CD4-positive, alpha-beta memory T cell (primary cell): ENCODE data around the gene TCF15. TPM values are rescaled to one million over a fixed set of nuclear protein-coding genes. Genes with fewer than 3 reads are reported as not detected.

Source experiments
- CTCF ChIA-PET: fragments of 350-600 bp; sonication (Branson Sonifier 250); formaldehyde crosslinking; loops from one replicate; lab custom pipeline; 2021; ENCODE audit warnings: inconsistent platforms; ENCODE audit not compliant: partially characterized antibody; lab: Charles Lee
- POLR2A ChIA-PET: fragments of 350-600 bp; sonication (Branson Sonifier 250); formaldehyde crosslinking; loops from one replicate; lab custom pipeline; 2021; ENCODE audit not compliant: partially characterized antibody; lab: Charles Lee
- DNase-seq, 5 donors: peaks; one replicate each; pipeline versions ENCODE4 v3.0.0 to v3.0.0-alpha.2; 2020 to 2022; ENCODE audit warnings: mixed read lengths in 1 of 5
- H3K27ac ChIP-seq: one replicate; pipeline ENCODE4 v1.7.0; 2013; ENCODE audit warnings: low read depth, low read length
- H3K27me3 ChIP-seq: 2 replicates; pipeline ENCODE4 v1.7.0; 2013; ENCODE audit warnings: mild to moderate bottlenecking, low read length, moderate library complexity; ENCODE audit not compliant: insufficient read depth
- H3K36me3 ChIP-seq: 2 replicates; pipeline ENCODE4 v1.7.0; 2013; ENCODE audit warnings: mild to moderate bottlenecking, low read length, moderate library complexity; ENCODE audit not compliant: insufficient read depth
- H3K4me1 ChIP-seq: 2 replicates; pipeline ENCODE4 v1.7.0; 2013; ENCODE audit warnings: mild to moderate bottlenecking, low read length, moderate library complexity; ENCODE audit not compliant: insufficient read depth
- H3K4me3 ChIP-seq, 2 donors: one replicate each; pipeline ENCODE4 v1.7.0; 2013; ENCODE audit warnings: low read length in 2 of 2, mild to moderate bottlenecking in 1 of 2
- H3K9me3 ChIP-seq, 2 donors: one replicate each; pipeline ENCODE4 v1.7.0; 2013; ENCODE audit warnings: low read length in 2 of 2, control low read depth in 1 of 2; ENCODE audit not compliant: control insufficient read depth in 1 of 2
- H3K27ac Mint-ChIP-seq, 7 donors: one replicate each; pipeline ENCODE4 v1.8.0; 2020 to 2021; ENCODE audit warnings: mixed read lengths in 7 of 7, mild to moderate bottlenecking in 6 of 7, inconsistent platforms in 3 of 7, moderate library complexity in 3 of 7
- H3K27me3 Mint-ChIP-seq, 2 donors: one replicate each; pipeline ENCODE4 v1.8.0; 2020 to 2021; ENCODE audit warnings: mixed read lengths in 2 of 2
- H3K36me3 Mint-ChIP-seq, 2 donors: one replicate each; pipeline ENCODE4 v1.8.0; 2020 to 2021; ENCODE audit warnings: mixed read lengths in 2 of 2, inconsistent platforms in 1 of 2, mild to moderate bottlenecking in 1 of 2
- H3K4me1 Mint-ChIP-seq, 4 donors: one replicate each; pipeline ENCODE4 v1.8.0; 2020 to 2021; ENCODE audit warnings: mixed read lengths in 4 of 4, mild to moderate bottlenecking in 1 of 4
- H3K4me3 Mint-ChIP-seq, 8 donors: one replicate each; pipeline ENCODE4 v1.8.0; 2020 to 2021; ENCODE audit warnings: mixed read lengths in 8 of 8, mild to moderate bottlenecking in 7 of 8, moderate library complexity in 6 of 8, inconsistent platforms in 3 of 8
- H3K9me3 Mint-ChIP-seq, 8 donors: one replicate each; pipeline ENCODE4 v1.8.0; 2020 to 2021; ENCODE audit warnings: mixed read lengths in 8 of 8, mild to moderate bottlenecking in 5 of 8, inconsistent platforms in 3 of 8, moderate library complexity in 1 of 8
- intact Hi-C: fragments of 100-400 bp; cut with micrococcal nuclease; formaldehyde crosslinking; loops from one replicate; pipeline ENCODE4 v1.15.1; 2023
- polyA plus RNA-seq, 2 donors: library from polyadenylated mRNA; unstranded; fragments of 300-500 nt; fragmentation: Illumina TruSeq; gene quantifications; one replicate each; pipeline ENCODE4 v1.2.3, GENCODE V29; 2021
- total RNA-seq, 2 experiments: library from RNA; stranded (reverse); gene quantifications; one replicate each; pipeline ENCODE4 v1.2.3, GENCODE V29; 2021

Gene TCF15
- total and polyA plus RNA-seq, 4 experiments from 2014 or later = not detected

DNA sequence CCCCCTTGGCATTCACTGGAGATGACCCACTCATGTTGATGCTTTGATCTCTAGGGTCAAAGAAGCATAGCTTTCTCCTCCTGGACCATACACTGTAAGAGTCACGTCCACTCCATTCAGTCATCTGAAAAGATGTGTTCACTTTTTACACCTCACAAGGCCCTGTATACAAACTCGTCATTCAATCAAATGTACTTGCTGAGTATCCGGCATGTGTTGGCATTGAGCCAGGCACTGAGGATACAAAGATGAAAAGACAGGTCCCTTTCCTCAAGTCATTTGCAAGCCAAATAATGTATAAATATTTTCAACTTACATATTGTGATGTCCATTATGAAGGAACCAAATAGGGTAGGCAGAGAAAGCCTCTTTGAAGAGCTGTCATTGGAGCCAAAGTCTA, 34.0 kb downstream of the TCF15 start:
- Mint-ChIP-seq H3K27ac (no peak overlapping the region), H3K4me1 (no peaks in the 10 kb centered on the region), H3K4me3 (no peak overlapping the region), H3K36me3 (no peaks in the 10 kb centered on the region), H3K27me3 (peaks cover 25 to 38% of the 10 kb centered on the region in 2 donors), H3K9me3 (peaks cover 0 to 2% (median 0%) of the 10 kb centered on the region in 8 donors)
- no peak for DNase-seq
- H3K4me1 ChIP-seq = no peaks in the 10 kb centered on the region
- H3K9me3 ChIP-seq = no peaks in the 10 kb centered on the region
- H3K36me3 ChIP-seq = no peaks in the 10 kb centered on the region
- ChIA-PET CTCF (interaction anchor here (1.4 kb wide), 1 partner anchor 68 kb away, joined by 3 read pairs; no protein-coding TSS in a partner anchor), POLR2A (no interaction called here)
- no peak overlapping the region for H3K4me3 ChIP-seq
- no peak overlapping the region for H3K27ac ChIP-seq
- intact Hi-C loops = no loop called here
- H3K27me3 ChIP-seq = peaks cover 6% of the 10 kb centered on the region

DNA sequence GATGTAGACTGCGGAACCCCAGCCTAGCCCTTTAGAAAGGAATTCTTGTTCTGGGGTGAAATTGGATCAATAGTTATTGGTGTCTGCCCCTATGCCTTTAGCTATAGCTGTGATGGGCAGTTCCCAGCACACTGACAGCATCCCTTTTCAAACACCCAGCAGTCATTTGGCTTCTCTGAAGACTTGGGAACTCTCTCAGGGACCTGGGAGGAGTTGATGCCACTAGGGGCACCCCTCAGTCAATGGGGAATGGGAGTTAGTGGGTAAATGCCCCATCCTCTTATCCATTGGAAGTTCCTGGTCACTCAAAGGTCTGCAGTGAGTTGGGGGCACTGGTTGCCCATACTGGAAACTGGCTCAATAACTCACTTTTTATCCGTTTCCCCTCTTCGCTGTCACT, 34.9 kb downstream of the TCF15 start:
- CTCF ChIA-PET = interaction anchor here (1.4 kb wide), 1 partner anchor 69 kb away, joined by 3 read pairs; no protein-coding TSS in a partner anchor
- H3K4me1 ChIP-seq = no peaks in the 10 kb centered on the region
- no peaks in the 10 kb centered on the region for H3K36me3 ChIP-seq
- Mint-ChIP-seq H3K36me3 (no peaks in the 10 kb centered on the region), H3K4me1 (no peaks in the 10 kb centered on the region), H3K27me3 (peaks cover 25 to 38% of the 10 kb centered on the region in 2 donors), H3K27ac (no peak overlapping the region), H3K4me3 (no peak overlapping the region), H3K9me3 (peaks cover 0 to 2% (median 0%) of the 10 kb centered on the region in 8 donors)
- H3K4me3 ChIP-seq = no peak overlapping the region
- intact Hi-C loops = no loop called here
- POLR2A ChIA-PET = no interaction called here
- no peaks in the 10 kb centered on the region for H3K9me3 ChIP-seq
- DNase-seq = no peak
- H3K27me3 ChIP-seq = peaks cover 6% of the 10 kb centered on the region
- no peak overlapping the region for H3K27ac ChIP-seq

GRCh38 chr20:574297-574942, 35.7 kb downstream of the TCF15 start:
- H3K27me3 Mint-ChIP-seq = peaks cover 31 to 43% of the 10 kb centered on the region in 2 donors
- Histone ChIP-seq H3K4me3 (no peak overlapping the region), H3K9me3 (no peaks in the 10 kb centered on the region), H3K36me3 (no peaks in the 10 kb centered on the region), H3K4me1 (no peaks in the 10 kb centered on the region), H3K27ac (no peak overlapping the region), H3K27me3 (peaks cover 6% of the 10 kb centered on the region)
- no peaks in the 10 kb centered on the region for H3K36me3 Mint-ChIP-seq
- H3K4me3 Mint-ChIP-seq = no peak overlapping the region
- intact Hi-C loops = no loop called here
- no peaks in the 10 kb centered on the region for H3K4me1 Mint-ChIP-seq
- H3K9me3 Mint-ChIP-seq = peaks cover 0 to 2% (median 0%) of the 10 kb centered on the region in 8 donors
- no peak overlapping the region for H3K27ac Mint-ChIP-seq
- ChIA-PET CTCF (no interaction called here), POLR2A (no interaction called here)
- DNase-seq = no peak

DNA sequence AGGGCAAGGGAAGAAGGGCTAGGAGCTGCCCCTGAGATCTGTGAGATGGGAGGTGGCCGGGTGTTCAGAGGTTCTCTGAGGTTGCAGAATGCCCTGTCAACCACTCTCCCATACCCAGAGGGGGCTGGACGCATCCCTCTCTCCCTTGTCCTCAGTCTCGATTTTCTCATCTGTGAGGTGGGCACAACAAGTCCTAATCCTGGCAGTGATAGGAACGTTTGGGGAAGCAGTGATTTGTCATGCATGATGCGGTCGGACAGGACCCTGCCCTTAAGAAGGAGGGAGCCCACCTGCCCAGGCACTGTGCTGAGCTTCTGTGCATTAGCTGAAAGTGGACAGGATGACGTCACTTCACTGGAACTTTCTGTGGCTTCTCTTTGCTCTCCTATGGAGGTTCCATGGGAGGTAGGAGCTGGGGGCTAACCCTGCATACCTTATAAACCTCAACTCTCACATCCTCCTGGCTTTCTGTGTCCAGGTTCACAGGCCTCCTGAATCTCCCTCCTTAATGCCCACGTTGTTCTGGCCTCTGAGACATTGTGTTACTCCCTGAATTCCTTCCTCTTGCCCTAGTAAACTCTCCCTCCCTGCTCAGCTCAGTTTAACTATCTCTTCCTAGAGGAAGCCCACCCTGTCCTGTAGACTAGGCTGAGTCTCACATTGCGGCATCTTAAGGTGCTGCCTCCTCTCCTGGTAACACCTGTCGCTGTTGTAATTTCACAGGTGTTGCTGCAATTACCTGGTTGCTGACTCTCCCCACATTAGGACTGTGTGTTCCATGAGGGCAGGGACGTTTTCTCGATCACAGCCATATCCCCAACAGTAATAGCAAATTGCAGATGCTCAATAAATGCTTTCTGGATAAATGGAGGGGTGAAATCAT, 36.5 kb downstream of the TCF15 start:
- Histone ChIP-seq H3K27ac (no peak overlapping the region), H3K27me3 (peaks cover 6% of the 10 kb centered on the region), H3K9me3 (no peaks in the 10 kb centered on the region), H3K4me1 (no peaks in the 10 kb centered on the region), H3K4me3 (no peak overlapping the region), H3K36me3 (no peaks in the 10 kb centered on the region)
- Mint-ChIP-seq H3K27me3 (peaks cover 33 to 43% of the 10 kb centered on the region in 2 donors), H3K4me1 (no peaks in the 10 kb centered on the region), H3K36me3 (no peaks in the 10 kb centered on the region), H3K9me3 (peaks cover 0 to 2% (median 0%) of the 10 kb centered on the region in 8 donors), H3K4me3 (no peak overlapping the region), H3K27ac (no peak overlapping the region)
- intact Hi-C loops = no loop called here
- no peak for DNase-seq
- CTCF ChIA-PET = interaction anchor here (0.6 to 1.0 kb wide), 2 partner anchors 21 to 72 kb away, joined by 3 read pairs; no protein-coding TSS in a partner anchor
- POLR2A ChIA-PET = no interaction called here

DNA sequence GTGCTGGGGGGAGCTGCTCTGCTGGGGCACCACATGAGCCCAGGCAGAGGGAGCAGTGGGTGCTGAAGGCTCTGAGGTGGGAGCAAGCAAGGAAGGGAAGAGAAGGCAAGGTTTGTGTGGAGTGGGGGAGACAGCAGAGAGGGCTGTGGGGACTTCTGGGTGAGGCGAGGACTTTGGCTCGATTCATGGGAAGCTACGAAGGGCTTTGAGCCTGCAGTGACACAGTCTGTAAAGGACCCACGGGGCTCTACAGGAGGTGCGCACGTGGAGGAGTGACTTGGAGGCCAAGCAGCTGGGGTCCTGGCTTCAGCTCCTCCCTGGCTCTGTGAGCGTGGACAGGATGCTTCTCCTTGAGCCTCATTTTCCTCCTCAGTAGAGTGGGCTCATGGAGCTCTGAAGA, 37.4 kb downstream of the TCF15 start:
- Mint-ChIP-seq H3K27me3 (peaks cover 34 to 43% of the 10 kb centered on the region in 2 donors), H3K36me3 (no peaks in the 10 kb centered on the region), H3K27ac (no peak overlapping the region), H3K4me1 (no peaks in the 10 kb centered on the region), H3K4me3 (no peak overlapping the region), H3K9me3 (peaks cover 0 to 2% (median 0%) of the 10 kb centered on the region in 8 donors)
- Histone ChIP-seq H3K4me3 (no peak overlapping the region), H3K36me3 (no peaks in the 10 kb centered on the region), H3K9me3 (no peaks in the 10 kb centered on the region), H3K27me3 (peaks cover 6% of the 10 kb centered on the region), H3K4me1 (no peaks in the 10 kb centered on the region), H3K27ac (no peak overlapping the region)
- no peak for DNase-seq
- intact Hi-C loops = no loop called here
- ChIA-PET POLR2A (no interaction called here), CTCF (interaction anchor here (0.6 to 1.0 kb wide), 3 partner anchors 10 to 73 kb away, joined by 3 read pairs; no protein-coding TSS in a partner anchor)

DNA sequence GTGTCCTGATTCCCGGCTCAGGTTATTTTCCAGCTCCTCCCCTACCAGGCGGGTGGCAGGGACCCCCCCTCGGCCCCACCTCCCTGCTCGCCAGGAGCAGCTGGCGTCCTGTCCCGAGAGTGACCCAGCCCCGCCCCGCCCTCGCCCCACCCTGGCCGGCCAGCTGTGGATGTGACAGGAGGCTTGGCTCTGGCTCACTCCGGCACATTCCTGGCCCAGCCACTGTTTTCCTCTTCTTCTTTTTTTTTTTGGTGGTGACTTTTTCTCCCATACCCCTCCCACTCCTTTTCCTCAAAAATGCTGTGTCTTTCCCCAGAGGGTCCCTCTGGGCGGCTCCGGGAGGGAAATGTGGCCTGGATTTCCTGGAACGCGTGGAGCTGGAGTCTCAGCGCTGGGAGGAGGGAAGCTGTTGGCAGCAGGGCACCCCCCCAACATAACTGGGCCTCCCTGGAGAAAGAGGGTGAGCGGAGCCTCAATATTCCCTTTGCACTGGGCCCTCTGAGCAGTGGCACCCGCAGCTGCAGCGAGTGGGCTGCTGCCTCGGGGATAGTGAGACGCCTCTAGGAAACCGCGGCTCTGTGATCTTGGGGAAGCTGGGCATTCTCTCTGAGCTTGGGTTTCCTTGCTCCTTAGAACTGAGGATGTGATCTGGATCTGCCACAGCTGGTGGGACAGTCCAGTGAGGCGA, 38.2 kb downstream of the TCF15 start:
- Histone ChIP-seq H3K4me3 (no peak overlapping the region), H3K36me3 (no peaks in the 10 kb centered on the region), H3K27me3 (peaks cover 6% of the 10 kb centered on the region), H3K9me3 (no peaks in the 10 kb centered on the region), H3K4me1 (no peaks in the 10 kb centered on the region), H3K27ac (no peak overlapping the region)
- ChIA-PET POLR2A (no interaction called here), CTCF (interaction anchor here (1.0 kb wide), 1 partner anchor 9 kb away, joined by 3 read pairs; no protein-coding TSS in a partner anchor)
- no peak for DNase-seq
- no peak overlapping the region for H3K27ac Mint-ChIP-seq
- intact Hi-C loops = no loop called here
- H3K36me3 Mint-ChIP-seq = no peaks in the 10 kb centered on the region
- peaks cover 37 to 43% of the 10 kb centered on the region in 2 donors for H3K27me3 Mint-ChIP-seq
- no peak overlapping the region for H3K4me3 Mint-ChIP-seq
- H3K9me3 Mint-ChIP-seq = peaks cover 0 to 4% (median 0%) of the 10 kb centered on the region in 8 donors
- H3K4me1 Mint-ChIP-seq = no peaks in the 10 kb centered on the region
